Vagina (tissue), 2 donors: Measurements from ENCODE around the gene SIGLEC1.

ENCODE experiments used
- POLR2A ChIP-seq, 2 donors: fragments of 450-650 bp; IDR thresholded peaks; one replicate each; pipeline ENCODE4 v1.6.1; 2017; ENCODE audit warnings: antibody characterized with exemption in 2 of 2, mild to moderate bottlenecking in 2 of 2, moderate library complexity in 2 of 2
- POLR2AphosphoS5 ChIP-seq, 2 donors: sonication (generic); formaldehyde crosslinking; IDR thresholded peaks; one replicate each; pipeline ENCODE4 v1.9.0; 2017; ENCODE audit warnings: antibody characterized with exemption in 2 of 2, mild to moderate bottlenecking in 2 of 2, low read depth in 1 of 2; ENCODE audit not compliant: insufficient read depth in 1 of 2
- TF ChIP-seq, protein P1 (sequence below), 3 experiments: fragments of 450-650 bp in 2 of 3; fragments of 200-600 bp in 1 of 3; sonication (generic) in 1 of 3; IDR thresholded peaks; one replicate each; pipeline ENCODE4 v1.5.1; 2017 to 2019; ENCODE audit warnings: antibody characterized with exemption in 3 of 3, mild to moderate bottlenecking in 2 of 3, moderate library complexity in 2 of 3

DNA sequence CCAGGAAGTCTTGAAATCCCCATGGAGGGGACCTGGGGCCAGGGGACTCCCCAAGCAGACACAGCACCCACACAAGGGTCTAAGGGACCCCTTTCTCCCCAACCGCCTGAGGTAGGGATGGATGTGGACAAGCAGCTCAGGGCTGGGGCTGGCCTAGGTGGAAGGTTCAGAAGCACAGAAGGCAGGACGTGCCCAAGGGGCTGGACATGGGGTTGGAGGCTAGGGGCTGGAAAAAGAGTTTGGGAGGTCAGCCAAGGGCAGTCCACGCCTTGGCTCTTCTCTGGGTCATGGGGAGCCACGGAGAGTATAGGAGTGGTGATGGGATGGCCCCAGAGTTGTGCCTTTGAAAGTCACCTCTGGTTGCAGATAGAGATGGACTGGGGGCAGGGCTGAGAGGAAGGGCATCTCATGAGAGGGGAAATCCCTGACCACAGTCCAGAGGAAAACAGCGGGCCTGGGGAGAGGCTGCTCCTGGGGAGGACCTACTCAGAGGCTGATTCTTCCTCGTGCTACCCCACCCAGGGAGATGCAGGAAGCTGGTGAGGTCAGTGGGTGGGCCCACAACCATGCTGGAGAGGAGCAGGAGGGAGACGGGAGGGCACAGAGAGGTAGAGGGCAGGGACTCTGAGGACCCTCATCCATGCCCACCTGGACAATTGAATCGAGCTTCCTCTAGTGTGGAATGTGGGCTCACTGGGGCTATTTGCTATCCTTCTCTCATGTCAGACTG is 17.6 kb upstream of the SIGLEC1 start:
- TF ChIP-seq, protein P1, sequence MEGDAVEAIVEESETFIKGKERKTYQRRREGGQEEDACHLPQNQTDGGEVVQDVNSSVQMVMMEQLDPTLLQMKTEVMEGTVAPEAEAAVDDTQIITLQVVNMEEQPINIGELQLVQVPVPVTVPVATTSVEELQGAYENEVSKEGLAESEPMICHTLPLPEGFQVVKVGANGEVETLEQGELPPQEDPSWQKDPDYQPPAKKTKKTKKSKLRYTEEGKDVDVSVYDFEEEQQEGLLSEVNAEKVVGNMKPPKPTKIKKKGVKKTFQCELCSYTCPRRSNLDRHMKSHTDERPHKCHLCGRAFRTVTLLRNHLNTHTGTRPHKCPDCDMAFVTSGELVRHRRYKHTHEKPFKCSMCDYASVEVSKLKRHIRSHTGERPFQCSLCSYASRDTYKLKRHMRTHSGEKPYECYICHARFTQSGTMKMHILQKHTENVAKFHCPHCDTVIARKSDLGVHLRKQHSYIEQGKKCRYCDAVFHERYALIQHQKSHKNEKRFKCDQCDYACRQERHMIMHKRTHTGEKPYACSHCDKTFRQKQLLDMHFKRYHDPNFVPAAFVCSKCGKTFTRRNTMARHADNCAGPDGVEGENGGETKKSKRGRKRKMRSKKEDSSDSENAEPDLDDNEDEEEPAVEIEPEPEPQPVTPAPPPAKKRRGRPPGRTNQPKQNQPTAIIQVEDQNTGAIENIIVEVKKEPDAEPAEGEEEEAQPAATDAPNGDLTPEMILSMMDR (IDR thresholded peaks at IDR 0.05): no peak
- TF ChIP-seq POLR2A (IDR thresholded peaks at IDR 0.05): no peak
- TF ChIP-seq POLR2AphosphoS5 (IDR thresholded peaks at IDR 0.05; ENCODE audit: insufficient read depth in 1 of 2, low read depth in 1 of 2): no peak
